ENCODE data around the gene MYL6.

MYL6 gene

DNA sequence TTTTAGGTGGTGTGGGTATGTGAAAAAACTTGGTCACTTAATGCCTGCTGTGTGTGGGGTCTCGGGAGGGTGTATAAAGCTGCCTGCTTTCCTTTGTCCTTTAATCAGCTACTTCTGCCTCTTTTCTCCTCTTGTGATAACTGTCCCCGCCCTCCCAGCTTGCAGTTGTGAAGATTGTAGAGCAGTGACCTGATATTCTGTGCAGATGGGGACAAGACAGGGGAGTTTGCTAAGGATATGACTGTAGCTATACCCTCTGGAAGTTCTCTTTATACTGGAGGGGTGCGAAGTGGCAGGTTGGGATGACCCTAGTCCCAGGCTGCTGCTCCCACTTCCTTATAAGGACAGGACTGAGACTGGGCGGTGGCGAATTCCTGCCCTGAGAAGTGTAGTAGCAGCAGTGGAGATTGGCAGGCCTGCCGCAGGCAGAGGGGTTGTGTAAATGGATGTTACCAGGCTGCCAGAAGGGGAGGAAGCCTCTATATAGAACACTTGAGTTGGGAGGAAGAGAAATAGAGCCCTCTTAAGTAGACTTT, 835 bp downstream of the MYL6 start:
- DNase-seq: peak; percentile 40 to 46

DNA sequence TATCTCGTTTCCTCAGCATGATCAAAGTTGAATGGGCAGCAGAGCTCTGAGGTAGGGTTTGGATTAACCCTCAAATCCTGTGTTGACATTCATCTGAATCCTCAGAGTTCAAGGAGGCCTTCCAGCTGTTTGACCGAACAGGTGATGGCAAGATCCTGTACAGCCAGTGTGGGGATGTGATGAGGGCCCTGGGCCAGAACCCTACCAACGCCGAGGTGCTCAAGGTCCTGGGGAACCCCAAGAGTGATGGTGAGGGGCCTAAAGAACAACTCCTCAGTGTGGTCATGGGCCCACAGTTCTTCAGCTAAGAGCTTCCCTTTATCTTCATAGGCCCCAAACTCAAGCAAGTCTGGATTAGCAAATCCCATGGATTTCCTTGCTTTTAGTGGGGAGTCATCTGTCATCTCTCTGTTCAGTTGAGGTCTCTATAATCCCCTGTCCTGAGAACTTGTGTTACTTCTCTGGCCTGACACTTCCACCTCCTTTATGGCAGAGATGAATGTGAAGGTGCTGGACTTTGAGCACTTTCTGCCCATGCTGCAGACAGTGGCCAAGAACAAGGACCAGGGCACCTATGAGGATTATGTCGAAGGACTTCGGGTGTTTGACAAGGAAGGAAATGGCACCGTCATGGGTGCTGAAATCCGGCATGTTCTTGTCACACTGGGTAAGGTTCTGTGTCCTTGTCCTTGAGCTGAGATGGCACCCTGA, 1.5 kb downstream of the MYL6 start:
- DNase-seq: no peak

DNA sequence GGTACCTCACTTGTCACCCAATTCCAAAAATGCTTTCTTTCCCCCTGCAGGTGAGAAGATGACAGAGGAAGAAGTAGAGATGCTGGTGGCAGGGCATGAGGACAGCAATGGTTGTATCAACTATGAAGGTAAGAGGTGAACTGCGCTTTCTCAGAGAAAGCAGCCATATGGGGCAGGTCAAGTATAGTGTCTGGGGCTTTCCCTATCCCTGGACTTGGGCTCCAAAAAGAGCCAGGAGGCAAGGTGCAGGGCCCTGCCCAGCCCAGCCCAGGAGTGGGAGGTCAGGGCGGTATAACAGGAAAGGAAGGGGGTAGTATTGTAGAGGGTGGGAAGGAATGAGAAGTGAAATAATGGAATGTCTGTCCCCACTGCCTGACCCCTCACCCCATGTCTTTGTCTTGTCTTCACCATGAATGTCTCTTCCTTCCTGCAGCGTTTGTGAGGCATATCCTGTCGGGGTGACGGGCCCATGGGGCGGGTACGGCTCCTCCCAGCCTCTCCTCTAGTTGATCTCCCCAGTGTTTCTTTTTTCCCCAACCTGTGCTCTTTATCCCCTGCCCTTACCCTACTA, 2.1 kb downstream of the MYL6 start:
- no peak for DNase-seq

DNA sequence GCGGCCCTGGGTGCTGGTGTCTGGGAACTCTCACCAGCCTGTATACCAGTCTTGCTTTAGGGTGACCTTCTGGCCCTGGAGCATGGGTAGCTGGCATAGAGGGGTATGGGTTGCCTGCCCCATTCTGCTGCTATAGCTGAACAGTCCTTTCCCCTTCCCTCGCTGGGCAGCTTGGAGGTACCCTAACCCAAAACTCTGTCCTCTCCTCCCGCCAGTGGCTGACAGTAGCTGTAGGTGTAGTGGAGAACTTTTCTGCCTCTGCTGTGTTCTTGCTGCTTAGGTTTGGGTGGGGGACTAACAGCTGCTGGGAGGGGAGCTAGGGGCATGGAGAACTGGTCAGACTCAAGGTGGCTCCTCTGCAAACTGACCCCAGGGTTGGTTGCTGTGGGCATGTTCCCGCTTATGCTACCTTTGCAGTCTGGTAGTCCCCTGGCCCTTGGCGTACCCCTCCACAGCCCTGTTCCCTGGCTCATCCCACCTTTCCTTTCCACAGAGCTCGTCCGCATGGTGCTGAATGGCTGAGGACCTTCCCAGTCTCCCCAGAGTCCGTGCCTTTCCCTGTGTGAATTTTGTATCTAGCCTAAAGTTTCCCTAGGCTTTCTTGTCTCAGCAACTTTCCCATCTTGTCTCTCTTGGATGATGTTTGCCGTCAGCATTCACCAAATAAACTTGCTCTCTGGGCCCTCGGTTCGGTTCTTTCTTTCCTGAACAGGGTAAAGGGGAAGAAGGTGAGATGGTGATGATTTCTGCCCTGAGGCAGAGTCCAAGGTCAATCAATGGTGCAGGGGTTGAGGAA, 2.9 kb downstream of the MYL6 start:
- no peak for DNase-seq

DNA sequence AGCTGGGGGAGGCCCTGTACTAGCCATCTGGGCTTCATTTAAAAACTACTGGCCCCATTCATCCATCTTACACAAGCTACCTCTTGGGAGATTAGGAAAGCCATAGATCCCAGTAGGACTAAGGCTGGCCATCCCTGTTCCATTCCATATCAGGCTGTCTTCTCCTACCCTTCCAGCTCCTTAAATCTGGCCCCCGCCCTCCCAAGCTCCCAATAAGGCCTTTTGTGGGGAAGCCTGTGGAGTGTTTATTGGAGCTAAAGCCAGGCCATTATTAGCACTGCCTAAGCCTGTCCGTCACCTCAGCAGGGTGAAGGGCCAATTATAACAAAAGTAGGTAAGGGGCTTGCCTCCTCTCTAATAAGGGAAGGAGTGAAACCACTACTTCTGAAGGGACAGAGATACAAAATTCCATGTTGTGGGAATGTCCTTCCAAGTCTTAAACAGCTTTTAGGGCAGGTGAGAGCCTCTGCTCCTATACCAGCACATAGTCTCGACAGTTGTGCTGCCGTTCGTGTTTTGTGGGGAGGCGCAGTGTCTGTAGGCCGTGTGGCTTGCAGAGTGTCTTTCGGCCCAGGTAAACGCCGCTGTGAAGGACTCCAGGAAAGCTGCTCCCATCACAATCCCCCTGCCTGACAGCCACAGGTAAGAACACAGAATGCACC, 3.7 kb downstream of the MYL6 start:
- no peak for DNase-seq

DNA sequence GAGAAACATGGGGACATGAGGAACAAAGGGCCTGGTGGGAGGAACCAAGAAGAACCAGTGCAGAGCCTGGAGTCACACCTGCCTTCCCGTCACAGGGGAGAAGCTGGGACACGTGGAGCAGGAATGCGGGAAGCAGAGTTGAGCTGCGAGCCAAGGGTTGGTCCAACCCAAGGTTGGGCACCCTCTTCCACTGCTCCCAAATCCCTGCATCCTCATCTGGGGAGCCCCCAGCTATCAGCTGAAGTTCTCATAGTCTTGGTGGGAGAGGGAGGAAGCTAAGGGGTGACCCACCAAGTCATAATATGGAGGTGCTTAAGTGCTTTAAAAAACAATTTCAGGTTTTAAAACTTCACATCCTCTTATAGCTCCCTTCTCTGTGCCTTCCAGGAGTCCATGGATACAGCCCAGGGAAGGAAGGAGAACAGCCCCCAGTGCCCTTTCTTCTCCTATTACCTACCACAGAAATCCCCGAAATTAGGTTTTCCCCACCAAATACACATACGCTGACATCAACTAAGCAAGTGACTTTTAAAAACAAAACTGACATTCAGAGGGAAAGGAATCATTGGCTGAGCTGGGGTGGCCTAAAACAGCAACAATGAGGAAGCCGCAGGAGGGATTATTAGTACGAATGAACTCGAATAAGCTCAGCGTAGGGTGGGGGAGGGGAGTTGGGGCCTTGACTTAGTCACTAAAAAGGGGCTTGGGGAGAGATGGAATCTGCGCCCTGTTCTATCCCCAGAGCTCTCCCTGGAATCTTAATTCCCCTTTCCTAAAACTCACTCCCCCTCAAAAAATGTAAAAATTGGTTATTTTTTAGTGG, 4.5 kb downstream of the MYL6 start:
- no peak for DNase-seq

DNA sequence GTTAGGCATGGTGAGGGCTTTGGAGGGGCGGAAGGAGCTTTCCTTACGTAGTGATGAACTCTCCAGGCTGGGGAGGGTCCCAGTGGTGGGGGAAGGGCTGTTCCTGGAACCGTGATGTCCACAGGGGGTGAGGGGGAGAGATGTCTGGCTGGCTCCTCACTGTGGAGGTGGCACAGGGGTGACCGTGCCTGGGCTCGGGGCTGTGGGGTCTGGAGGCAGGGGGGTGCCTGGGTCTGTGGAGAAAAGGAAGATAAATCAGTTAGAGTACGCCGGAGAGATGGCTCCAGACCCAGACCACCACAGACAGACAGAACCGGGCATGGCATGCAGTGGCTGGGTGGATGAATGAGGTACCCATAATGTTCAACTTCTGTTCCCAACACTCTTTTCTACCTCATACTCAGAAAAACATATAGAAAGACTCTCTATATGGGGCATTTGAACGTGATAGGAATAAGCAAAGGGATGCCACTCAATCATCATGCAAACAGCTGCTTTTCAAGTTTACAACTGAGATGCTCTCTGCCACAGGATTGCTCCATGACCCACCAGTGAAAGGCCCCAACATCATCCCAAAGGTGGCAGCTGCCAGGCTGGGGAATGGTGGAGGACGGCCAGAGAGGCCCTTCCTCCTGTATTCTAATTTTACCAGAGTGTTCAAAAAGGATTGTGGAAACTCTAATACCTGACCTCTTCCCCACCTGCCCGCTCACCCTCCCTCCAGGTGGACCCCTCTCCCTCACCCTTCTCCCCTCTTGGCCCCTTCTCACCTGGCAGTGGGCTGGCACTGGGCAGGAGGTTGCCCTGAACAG, 5.6 kb downstream of the MYL6 start:
- DNase-seq: no peak

DNA sequence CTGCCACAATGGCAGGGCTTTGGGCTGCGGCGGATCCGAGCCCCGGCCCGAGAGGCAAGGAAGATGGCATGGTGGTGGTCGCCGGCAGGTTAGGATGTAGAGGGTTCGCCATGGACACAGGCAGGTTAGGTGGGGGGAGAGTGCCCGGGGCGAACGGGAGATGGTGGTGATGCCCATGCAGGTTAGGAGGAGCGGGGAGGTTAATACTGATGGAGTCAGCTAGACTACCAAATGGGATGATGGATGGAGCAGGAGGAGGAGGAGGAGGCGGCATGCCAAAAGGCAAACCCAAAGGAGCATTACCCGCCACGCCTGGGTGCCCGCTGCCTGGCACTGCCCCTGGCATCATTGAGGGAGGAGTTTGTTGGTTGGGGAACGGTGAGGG, 6.2 kb downstream of the MYL6 start:
- DNase-seq: no peak

DNA sequence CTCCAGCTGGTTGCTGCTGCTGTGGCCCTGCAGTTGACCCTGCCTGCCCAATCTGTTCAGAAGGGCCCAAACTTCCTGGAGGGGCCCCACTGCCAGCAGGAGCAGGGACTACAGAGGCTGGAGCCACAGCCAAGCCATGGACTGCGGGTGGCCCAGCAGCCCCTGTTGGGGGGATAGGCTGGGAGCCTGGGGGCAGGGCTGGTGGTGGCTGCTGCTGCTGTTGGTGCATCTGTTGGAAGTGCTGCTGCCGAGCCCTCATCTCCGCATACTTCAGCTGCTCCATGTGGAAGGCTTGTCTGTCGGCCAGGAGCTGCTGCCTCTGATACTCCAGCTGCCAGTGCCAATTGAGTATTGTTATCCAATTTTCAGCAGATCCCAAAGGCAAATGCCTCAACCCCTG, 7.2 kb downstream of the MYL6 start:
- DNase-seq: no peak

DNA sequence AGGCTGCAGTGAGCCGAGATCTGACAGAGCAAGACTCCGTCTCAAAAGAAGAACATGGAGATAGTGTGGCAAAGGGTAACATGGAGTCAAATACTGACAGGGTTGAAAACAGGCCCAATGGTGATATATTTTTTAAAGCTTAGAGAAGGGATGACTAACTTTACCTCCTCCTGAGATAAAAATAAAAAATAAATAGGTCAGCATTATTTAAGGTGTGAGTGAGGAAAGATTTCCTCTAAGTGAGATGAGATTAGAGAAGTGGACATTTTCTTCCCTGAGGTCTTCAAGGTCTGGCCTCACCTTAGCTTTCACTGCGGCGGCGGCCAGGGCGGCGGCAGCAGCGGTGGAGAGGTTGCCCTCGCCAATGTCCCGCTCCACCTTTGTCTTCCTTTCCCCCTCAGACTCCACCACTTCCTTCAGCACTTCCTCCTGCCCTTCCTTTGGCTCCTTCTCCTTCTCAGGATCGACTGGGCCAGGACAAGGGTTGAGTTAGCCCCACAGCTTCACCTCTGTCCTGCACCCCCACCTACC, 11.1 kb downstream of the MYL6 start:
- no peak for DNase-seq

DNA sequence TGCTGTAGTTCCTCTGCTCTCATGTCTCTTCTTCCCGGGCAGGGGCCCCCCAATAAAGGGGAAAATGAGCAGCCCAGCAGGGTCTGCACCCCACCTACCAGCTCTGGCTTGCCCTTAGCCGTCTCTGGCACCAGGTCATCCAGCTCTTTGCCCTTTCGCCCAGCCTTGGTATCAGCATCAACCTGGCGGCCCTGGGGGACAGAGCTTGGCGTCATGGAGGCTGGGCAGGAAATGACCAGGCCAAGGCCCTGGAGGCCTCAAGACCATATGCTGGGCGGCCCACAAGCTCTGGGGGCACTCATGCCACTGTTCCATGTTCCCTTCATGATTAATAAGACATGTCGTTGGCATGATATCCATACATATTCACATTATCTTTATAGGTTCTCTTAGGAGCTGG, 14.7 kb downstream of the MYL6 start:
- no peak for DNase-seq

DNA sequence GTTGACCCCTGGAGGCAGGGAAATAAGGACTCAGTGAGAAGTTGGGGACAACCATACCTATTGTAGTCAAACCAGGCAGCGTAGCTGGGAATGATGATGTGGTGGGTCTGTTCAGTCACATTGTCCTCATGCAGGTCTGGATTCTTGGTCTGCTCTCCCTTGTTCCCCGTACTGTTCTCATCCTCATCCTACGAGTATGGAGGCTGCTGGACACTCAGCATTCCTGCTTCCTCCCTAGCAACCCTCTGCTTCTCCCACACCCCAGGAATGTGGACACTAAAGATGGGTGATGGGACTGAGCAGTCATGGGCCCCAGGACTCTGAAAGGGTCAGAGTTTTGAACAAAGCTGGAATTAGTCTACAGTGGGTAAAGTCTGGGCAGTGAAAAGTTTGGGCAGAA, 20.2 kb downstream of the MYL6 start:
- DNase-seq: no peak

DNA sequence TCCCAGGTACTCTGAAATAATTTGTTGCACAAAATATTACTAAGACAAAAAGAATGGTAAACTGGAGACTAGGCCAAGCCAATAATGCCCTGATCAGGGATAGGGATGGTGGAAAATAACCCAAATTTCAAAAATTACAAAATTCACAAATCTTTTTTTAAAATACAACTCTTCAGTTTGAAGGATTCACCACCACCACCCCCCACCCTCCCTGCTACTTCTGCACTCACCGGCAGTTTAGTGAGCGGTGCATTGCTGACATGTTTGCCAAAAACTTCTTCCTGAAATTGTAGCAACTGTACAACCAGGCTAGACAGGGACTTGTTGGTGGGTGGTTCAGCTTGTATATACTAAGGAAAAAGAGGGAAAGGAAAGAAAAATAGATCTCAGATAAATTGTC, 28.8 kb downstream of the MYL6 start:
- DNase-seq: peak in 1 of 2 experiments; percentile 9

DNA sequence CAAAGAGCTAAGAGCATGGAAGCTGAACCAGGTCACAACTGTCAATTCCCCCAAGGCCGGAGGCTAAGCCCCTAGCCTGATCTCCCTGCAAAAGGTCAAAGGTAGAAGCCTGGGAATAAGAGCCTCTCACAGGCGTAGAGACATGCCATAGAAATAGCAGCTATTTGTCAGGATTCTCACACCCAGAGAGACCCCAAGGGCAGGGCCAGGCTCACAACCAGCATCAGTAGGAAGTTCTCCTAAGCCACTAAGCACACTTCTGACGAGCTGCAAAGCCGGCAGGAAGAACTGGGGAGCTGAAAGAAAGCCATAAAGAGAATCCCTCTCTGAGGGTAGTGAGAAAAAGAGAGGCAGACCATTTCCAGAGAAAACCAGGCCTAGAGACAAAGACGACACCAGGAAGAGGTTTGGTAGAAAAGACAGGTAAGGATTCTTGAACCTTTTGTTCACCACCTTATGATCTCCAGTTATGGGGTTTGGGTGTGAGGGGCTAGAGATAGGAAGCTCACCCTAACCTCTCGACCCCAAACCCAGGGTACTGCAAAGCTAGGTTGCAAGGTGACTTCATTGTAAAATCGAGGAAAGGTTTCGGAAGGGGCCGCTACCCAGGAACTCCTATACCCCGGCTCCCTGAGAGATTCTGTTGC, 30.1 kb downstream of the MYL6 start:
- DNase-seq: no peak

DNA sequence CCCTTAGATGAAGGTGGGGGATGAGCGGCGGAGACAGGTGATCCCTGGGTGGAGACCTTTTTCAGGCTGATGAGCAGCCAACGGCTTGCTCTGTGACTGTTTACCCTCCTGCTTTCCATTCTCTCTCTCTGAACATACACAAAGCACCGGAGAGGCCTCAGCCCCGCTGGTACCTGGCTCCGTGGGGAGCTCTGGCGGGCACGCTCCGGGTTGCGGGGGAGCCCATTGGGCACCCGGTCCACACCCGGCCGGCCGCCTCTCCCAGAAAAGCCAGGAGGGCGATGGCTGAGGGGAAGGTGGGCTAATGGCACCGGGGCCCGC, 30.6 kb downstream of the MYL6 start:
- DNase-seq: no peak

DNA sequence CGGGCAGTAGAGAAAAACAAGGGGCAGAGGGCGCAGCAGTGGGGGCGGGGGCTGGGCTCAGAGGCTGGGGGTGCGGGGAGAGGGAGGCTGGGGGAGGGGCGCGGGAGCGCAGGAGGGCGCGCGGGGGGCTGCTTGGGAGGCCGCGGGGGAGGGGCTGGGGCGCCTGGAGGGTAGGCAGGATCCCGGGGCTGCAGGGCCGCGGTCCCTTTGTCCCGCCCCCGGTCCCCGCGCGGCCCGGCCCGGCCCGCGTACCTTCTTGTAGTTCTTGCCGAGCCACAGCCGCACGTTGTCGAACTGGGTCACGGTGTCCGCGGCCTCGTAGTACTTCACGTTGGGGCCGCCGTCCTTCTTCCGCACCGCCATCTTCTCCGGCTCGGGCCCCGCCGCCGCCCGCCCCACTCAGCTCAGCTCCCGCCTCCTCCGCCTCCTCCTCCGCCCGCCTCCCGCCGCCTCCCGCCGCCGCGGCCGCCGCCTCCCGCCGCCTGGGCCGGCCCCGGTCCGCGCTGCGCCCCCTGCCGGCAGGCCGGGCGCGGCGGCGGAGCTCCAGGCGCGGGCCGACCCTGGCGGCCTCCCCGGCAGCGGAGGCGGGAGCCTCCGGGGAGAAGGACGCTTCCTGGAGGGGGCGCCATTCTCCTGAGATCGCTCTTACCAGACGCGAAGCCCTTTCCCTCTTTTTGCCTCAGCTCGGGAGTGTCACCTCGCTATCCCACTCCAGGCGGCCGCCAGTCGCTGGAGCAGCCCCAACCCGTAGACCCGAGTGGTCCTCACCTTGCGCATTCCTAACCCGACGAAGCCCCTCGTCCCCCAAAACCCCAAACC, 31.1 kb downstream of the MYL6 start, which contains the start of gene SMARCC2:
Gene SMARCC2 (minus strand): TSS at position 385 of the 819 bp plus-strand sequence. CDS start 22 bp downstream, at position 363.
- DNase-seq: peak; percentile 74 to 79

DNA sequence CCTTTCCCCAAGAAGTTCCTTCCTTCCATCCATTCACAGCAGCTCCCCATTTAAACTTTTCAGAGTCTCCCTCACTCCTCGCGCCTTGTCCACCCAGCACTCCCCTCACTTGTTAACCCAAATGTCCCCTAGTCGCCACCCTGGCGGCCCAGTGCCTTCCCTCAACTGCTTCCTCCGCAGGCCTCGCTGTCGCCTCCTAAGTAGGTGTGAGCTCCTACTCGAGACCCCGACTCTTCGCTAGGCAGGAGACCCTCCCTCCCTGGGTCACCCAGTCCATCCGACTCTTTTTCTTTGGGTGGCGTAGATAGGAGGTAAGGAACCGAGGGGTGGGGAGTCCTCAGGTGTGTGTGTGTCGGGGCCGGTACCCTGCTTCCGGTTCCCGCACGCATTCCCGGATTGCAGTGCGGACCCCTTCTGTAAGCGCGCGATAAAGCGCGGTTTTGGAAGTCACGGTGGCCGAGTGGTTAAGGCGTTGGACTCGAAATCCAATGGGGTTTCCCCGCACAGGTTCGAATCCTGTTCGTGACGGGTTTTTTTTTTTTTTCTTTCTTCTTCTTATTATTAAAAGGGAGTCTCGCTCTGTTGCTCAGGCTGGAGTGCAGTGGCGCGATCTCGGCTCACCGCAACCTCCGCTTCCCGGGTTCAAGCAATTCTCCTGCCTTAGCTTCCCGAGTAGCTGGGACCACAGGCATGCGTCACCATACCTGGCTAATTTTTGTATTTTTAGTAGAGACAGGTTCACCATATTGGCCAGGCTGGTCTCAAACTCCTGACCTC, 31.9 kb downstream of the MYL6 start:
- peak; percentile 41 to 52 for DNase-seq

DNA sequence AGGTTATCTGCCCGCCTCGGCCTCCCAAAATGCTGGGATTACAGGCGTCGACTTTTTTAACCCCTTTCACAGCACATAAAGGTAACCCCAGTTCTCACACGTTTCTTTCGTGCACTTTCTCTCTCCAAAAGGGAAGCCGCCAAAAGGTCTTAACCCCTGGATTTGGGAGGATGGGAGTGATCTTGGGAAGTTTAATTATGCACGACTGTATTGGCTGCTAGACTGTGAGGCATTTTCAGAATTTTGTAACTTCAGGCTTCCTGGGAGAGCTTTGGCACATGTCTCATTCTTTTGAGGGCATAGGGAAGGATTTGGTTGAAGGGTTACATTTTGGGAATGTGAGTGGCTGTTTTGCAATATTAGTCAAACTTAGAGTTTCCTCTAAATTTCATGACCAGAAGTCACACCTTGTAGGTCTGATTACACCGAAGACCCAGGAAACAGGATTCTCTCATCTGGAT, 32.6 kb downstream of the MYL6 start:
- DNase-seq: no peak

DNA sequence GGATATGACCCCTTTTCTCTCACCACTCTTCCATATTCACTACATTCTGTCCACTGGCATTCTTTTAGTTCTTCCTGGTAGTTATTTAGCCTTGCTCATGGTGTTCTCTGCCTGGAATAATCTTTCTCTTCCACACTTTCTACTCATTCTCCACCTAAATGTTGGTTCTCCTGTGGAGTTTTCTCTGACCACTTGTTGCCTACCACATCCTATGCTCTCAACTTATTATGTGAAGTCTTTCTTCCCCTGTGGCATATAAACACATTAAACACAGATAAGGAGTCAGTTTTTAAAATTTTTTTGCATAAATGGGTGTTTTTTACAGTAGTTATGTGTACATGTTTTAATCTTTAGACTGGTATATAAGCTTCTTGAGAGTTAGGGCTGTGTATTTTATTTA, 34.4 kb downstream of the MYL6 start:
- DNase-seq: no peak

All from AML-193 (cell line).